Measurements from ENCODE around the gene MAPKBP1. TPM values are rescaled to one million over a fixed set of nuclear protein-coding genes. Genes with fewer than 3 reads are reported as not detected.

Gene MAPKBP1
- total RNA-seq, 1 experiment from 2014 or later = 13.7 TPM

DNA sequence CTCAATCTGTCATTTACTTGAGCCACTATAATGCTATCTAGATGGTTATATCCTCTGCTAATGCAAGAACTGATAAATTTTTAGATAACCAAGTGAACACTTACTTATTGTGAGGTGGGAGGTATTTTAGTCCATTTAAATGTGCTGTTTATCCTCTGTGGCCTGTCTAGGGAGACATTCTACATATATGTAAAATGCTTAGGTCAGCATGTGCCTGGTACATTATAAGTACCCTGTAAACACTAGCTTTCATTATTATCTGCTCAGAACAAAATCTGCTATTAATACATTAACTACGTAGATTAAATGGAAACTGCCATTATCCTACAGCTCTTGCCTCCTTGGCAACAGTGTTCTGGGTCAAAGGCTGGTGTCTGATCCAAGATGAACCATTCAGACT lies 41.8 kb upstream of the MAPKBP1 start:
- H3K36me3 Mint-ChIP-seq (ENCODE audit: insufficient read depth in 1 of 3, low read depth in 3 of 3) = peaks cover 9 to 55% (median 32%) of the 10 kb centered on the region in 3 experiments; a peak in 5 of 7 replicates
- H3K4ac ChIP-seq (ENCODE audit: low read depth, low read length) = no peak overlapping the region
- H3K27ac Mint-ChIP-seq = no peak overlapping the region

More for the DNA sequence above, 41.8 kb upstream of the MAPKBP1 start:
- no peak overlapping the region for H2BK20ac ChIP-seq (ENCODE audit: low read depth, low read length, poor library complexity, severe bottlenecking)
- H4K8ac ChIP-seq (replicated peaks; ENCODE audit: insufficient read length, low read depth, low read length) = no peak overlapping the region
- Mint-ChIP-seq H3K9me3 (no peaks in the 10 kb centered on the region), H3K4me1 (no peaks in the 10 kb centered on the region), H3K27me3 (ENCODE audit: low read depth) (no peaks in the 10 kb centered on the region), H3K4me3 (no peak overlapping the region)
- no peak overlapping the region for H2AFZ ChIP-seq (ENCODE audit: low read length)
- H4K5ac ChIP-seq (ENCODE audit: insufficient read length, low read depth, low read length) = no peak overlapping the region
- H2AK5ac ChIP-seq (ENCODE audit: insufficient read length, low read length) = no peak overlapping the region
- H3T11ph ChIP-seq (ENCODE audit: low read length) = no peak overlapping the region
- H3K79me2 ChIP-seq (ENCODE audit: insufficient read depth, low read length) = no peaks in the 10 kb centered on the region
- no peak overlapping the region for H2BK120ac ChIP-seq (ENCODE audit: low read depth, low read length, poor library complexity, severe bottlenecking)
- DNase-seq = no peak
- H3K9me3 ChIP-seq (ENCODE audit: control insufficient read depth, low read depth, low read length) = no peaks in the 10 kb centered on the region
- no peaks in the 10 kb centered on the region for H3K27me3 ChIP-seq (ENCODE audit: insufficient read depth, low read length)
- TF ChIP-seq, protein P1, sequence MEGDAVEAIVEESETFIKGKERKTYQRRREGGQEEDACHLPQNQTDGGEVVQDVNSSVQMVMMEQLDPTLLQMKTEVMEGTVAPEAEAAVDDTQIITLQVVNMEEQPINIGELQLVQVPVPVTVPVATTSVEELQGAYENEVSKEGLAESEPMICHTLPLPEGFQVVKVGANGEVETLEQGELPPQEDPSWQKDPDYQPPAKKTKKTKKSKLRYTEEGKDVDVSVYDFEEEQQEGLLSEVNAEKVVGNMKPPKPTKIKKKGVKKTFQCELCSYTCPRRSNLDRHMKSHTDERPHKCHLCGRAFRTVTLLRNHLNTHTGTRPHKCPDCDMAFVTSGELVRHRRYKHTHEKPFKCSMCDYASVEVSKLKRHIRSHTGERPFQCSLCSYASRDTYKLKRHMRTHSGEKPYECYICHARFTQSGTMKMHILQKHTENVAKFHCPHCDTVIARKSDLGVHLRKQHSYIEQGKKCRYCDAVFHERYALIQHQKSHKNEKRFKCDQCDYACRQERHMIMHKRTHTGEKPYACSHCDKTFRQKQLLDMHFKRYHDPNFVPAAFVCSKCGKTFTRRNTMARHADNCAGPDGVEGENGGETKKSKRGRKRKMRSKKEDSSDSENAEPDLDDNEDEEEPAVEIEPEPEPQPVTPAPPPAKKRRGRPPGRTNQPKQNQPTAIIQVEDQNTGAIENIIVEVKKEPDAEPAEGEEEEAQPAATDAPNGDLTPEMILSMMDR (conservative IDR thresholded peaks at IDR 0.05) = no peak
- no peak overlapping the region for H4K91ac ChIP-seq (ENCODE audit: insufficient read length, low read depth, low read length)
- no peak overlapping the region for H2BK5ac ChIP-seq (ENCODE audit: insufficient read length, low read length)
- no peak overlapping the region for H2BK12ac ChIP-seq (ENCODE audit: insufficient read length, low read depth, low read length)
- no peaks in the 10 kb centered on the region for H3K23me2 ChIP-seq (ENCODE audit: insufficient read length, low read depth, low read length, poor library complexity, severe bottlenecking)
- no peak overlapping the region for H3K56ac ChIP-seq (ENCODE audit: insufficient read length, low read depth, low read length)
- no peaks in the 10 kb centered on the region for H3K79me1 ChIP-seq (ENCODE audit: insufficient read depth, low read depth, low read length, poor library complexity, severe bottlenecking)
- H3K27ac ChIP-seq (ENCODE audit: insufficient read length, low read depth, low read length) = no peak overlapping the region
- H3K4me2 ChIP-seq (ENCODE audit: insufficient read depth, insufficient read length, low read length) = no peak overlapping the region
- H3K18ac ChIP-seq (ENCODE audit: insufficient read length, low read depth, low read length) = no peak overlapping the region
- no peak overlapping the region for H3K9ac ChIP-seq (ENCODE audit: extremely low read depth, insufficient read length, low read length)
- no peak overlapping the region for H3K23ac ChIP-seq (ENCODE audit: insufficient read length, low read depth, low read length)
- no peak overlapping the region for H3K14ac ChIP-seq (ENCODE audit: insufficient read depth, low read length)
- no peaks in the 10 kb centered on the region for H3K4me1 ChIP-seq (ENCODE audit: insufficient read depth, low read length)
- H4K20me1 ChIP-seq (ENCODE audit: control insufficient read depth, insufficient read depth, insufficient read length) = no peaks in the 10 kb centered on the region
- H2BK15ac ChIP-seq (ENCODE audit: low read depth, low read length) = no peak overlapping the region
- no CpG with 5 or more reads among the region's 1 CpG for WGBS (ENCODE audit: extremely low coverage, insufficient read length, low lambda C conversion rate)
